Measurements from ENCODE around the gene RGS18. TPM values are rescaled to one million over a fixed set of nuclear protein-coding genes. Genes with fewer than 3 reads are reported as not detected.

The RGS18 gene
- total and polyA plus RNA-seq, 2 of the 4 experiments (the other 2 are of a cell fraction), result 0.09 to 0.18 TPM

- no peak overlapping the region for H3K4me3 ChIP-seq (ENCODE audit: insufficient read depth, low read depth, low read length)
- no peak for TF ChIP-seq CHD1 (IDR thresholded peaks at IDR 0.05; ENCODE audit: low read depth, low read length)
- no peak for TF ChIP-seq MAZ (IDR thresholded peaks at IDR 0.05; ENCODE audit: borderline replicate concordance, low read depth, low read length)
- no peak overlapping the region; the same call in 1 of the 2 replicates for H3K27ac ChIP-seq (ENCODE audit: insufficient read depth, low read length)
- no peak overlapping the region for H4K91ac ChIP-seq (ENCODE audit: insufficient read depth, low read depth, low read length)
- H4K8ac ChIP-seq (ENCODE audit: low read depth in 2 of 2, low read length in 2 of 2), result peak overlapping the region; percentile 13 to 24; a peak in 3 of 4 replicates
- peaks cover 5% of the 10 kb centered on the region; the same call in 1 of the 2 replicates for H3K9me3 ChIP-seq (ENCODE audit: control insufficient read depth, insufficient read depth, low read length)
- peak overlapping the region; percentile 55 for H3K14ac ChIP-seq (replicated peaks; ENCODE audit: low read depth, low read length)
- ATAC-seq (ENCODE audit: low read depth) (no peak), DNase-seq (no peak)
- no TSS peak for BruUV-seq (replicated peaks)
- WGBS, 2 experiments (ENCODE audit: extremely low coverage in 2 of 2, insufficient read length in 1 of 2), result no CpG with 5 or more reads among the region's 4 CpGs
- H4K5ac ChIP-seq (ENCODE audit: low read depth, low read length), result 0 out of 2 replicates have a peak overlapping the region, but pooled peaks have one; percentile 86
- H3K27me3 ChIP-seq (ENCODE audit: control insufficient read depth, insufficient read depth, low read length), result no peaks in the 10 kb centered on the region
- H3K9ac ChIP-seq (ENCODE audit: low read depth, low read length), result no peak overlapping the region
- H2AFZ ChIP-seq (replicated peaks; ENCODE audit: low read length, poor library complexity), result no peak overlapping the region
- ChIA-PET POLR2A (ENCODE audit: unreplicated experiment) (no interaction called here), CTCF (no interaction called here)
- H4K20me1 ChIP-seq (ENCODE audit: insufficient read depth, low read length), result no peaks in the 10 kb centered on the region
- H3K4me1 ChIP-seq (ENCODE audit: control insufficient read depth, insufficient read depth, low read length), result no peaks in the 10 kb centered on the region; the same call in 1 of the 2 replicates
- peak overlapping the region; percentile 47; the same call in 1 of the 3 replicates for H2BK15ac ChIP-seq (ENCODE audit: low read depth, low read length)
- H2BK120ac ChIP-seq (ENCODE audit: low read depth, low read length), result peak overlapping the region; percentile 51
- H2BK20ac ChIP-seq (ENCODE audit: low read depth, low read length), result peak overlapping the region; percentile 66; the same call in 1 of the 2 replicates
- H3K4me2 ChIP-seq (ENCODE audit: low read depth, low read length), result no peak overlapping the region
- intact Hi-C loops (cut with micrococcal nuclease) (no loop called here), in situ Hi-C loops (cut with MboI; ENCODE audit: low sequenced_read_pairs) (no loop called here), dilution Hi-C loops (cut with HindIII; ENCODE audit: low sequenced_read_pairs, unreplicated experiment) (no loop called here)
- no peaks in the 10 kb centered on the region for H3K79me1 ChIP-seq (ENCODE audit: low read depth in 1 of 2, low read length in 2 of 2)
- H2BK5ac ChIP-seq (ENCODE audit: low read depth, low read length, poor library complexity, severe bottlenecking), result no peak overlapping the region
- H3K23ac ChIP-seq (ENCODE audit: low read depth, low read length), result no peak overlapping the region
- H3K36me3 ChIP-seq (ENCODE audit: control insufficient read depth, insufficient read depth, low read length), result no peaks in the 10 kb centered on the region
- H3K18ac ChIP-seq (ENCODE audit: low read depth, low read length), result peak overlapping the region; percentile 51; the same call in 1 of the 2 replicates
- peak overlapping the region; percentile 71; the same call in 1 of the 2 replicates for H3K4ac ChIP-seq (ENCODE audit: low read depth, low read length)
- H3K56ac ChIP-seq (ENCODE audit: extremely low read depth, insufficient read depth, low read length), result no peak overlapping the region
- no peak overlapping the region for H2AK9ac ChIP-seq (replicated peaks; ENCODE audit: low read depth, low read length, poor library complexity)
- H2AK5ac ChIP-seq (ENCODE audit: low read depth, low read length), result 0 out of 2 replicates have a peak overlapping the region, but pooled peaks have one; percentile 4
- peaks cover 3% of the 10 kb centered on the region; the same call in 1 of the 2 replicates for H3K9me1 ChIP-seq (ENCODE audit: insufficient read depth, low read length)
These were observed 26.3 kb upstream of the RGS18 start for GRCh38 chr1:192131914-192132313.

All from IMR-90 (cell line).